AG08395 (cell line): ENCODE data around the gene MAN2C1.
"Not testable (repeated sequence)": the region's sequence is repeated elsewhere in the genome, so short reads cannot be mapped to it uniquely, and the experiment has no call there.

Experiments
- DNase-seq: peaks from one replicate; pipeline ENCODE4 v3.0.0; 2012; ENCODE audit warnings: mixed read lengths, low spot score

Gene MAN2C1

GRCh38 chr15:75361361-75361988, 6.9 kb downstream of the MAN2C1 start:
- DNase-seq: no peak

GRCh38 chr15:75360856-75361255, 7.6 kb downstream of the MAN2C1 start:
- no peak for DNase-seq

- no peak for DNase-seq
Measured at GRCh38 chr15:75360391-75360790, 8.0 kb downstream of the MAN2C1 start.

GRCh38 chr15:75359537-75360250, 8.7 kb downstream of the MAN2C1 start:
- no peak for DNase-seq

GRCh38 chr15:75358771-75359536, 9.5 kb downstream of the MAN2C1 start:
- DNase-seq: no peak

GRCh38 chr15:75357976-75358673, 10.3 kb downstream of the MAN2C1 start:
- DNase-seq: no peak

GRCh38 chr15:75356517-75356916, 11.9 kb downstream of the MAN2C1 start:
- DNase-seq: no peak

GRCh38 chr15:75356006-75356405, 12.4 kb downstream of the MAN2C1 start:
- no peak for DNase-seq

GRCh38 chr15:75355369-75355768, 13.0 kb downstream of the MAN2C1 start:
- DNase-seq: no peak

GRCh38 chr15:75354454-75354853, 14.0 kb downstream of the MAN2C1 start:
- no peak for DNase-seq

GRCh38 chr15:75353604-75354003, 14.8 kb downstream of the MAN2C1 start:
- DNase-seq: no peak

GRCh38 chr15:75352186-75353080, 16.0 kb downstream of the MAN2C1 start:
- DNase-seq: no peak

- no peak for DNase-seq
Measured at GRCh38 chr15:75350601-75351361, 17.6 kb downstream of the MAN2C1 start.

- DNase-seq: no peak
Measured at GRCh38 chr15:75349851-75350588, 18.4 kb downstream of the MAN2C1 start.

GRCh38 chr15:75349351-75349669, 19.1 kb downstream of the MAN2C1 start:
- DNase-seq: not testable (repeated sequence)

GRCh38 chr15:75348562-75349350, 19.7 kb downstream of the MAN2C1 start:
- no peak for DNase-seq

- no peak for DNase-seq
Measured at GRCh38 chr15:75348034-75348561, 20.3 kb downstream of the MAN2C1 start.

GRCh38 chr15:75347222-75348033, 21.0 kb downstream of the MAN2C1 start:
- peak; percentile 50 for DNase-seq
